ENCODE measurements around the gene ADTRP.

DNA sequence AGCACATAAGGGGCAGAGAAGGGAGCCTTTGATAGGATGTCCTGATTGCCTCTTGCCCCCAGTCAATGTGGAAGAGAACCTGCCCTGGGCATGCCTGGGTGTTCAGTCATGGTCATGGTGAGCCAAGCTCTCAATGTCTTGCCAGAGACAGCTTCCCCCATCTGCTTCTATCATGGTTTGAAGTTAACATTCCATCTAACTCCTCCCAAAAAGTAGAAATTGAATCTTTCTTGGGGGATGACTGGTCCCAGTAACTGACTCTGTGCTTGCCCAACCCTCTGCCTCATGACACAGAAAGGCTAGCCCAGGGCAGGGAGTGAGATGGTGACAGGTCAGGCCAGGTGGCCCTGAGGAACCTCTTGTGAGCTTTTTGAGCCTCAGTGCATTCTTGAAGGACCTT, 60.1 kb downstream of the ADTRP start:
- TF ChIP-seq, protein P1, sequence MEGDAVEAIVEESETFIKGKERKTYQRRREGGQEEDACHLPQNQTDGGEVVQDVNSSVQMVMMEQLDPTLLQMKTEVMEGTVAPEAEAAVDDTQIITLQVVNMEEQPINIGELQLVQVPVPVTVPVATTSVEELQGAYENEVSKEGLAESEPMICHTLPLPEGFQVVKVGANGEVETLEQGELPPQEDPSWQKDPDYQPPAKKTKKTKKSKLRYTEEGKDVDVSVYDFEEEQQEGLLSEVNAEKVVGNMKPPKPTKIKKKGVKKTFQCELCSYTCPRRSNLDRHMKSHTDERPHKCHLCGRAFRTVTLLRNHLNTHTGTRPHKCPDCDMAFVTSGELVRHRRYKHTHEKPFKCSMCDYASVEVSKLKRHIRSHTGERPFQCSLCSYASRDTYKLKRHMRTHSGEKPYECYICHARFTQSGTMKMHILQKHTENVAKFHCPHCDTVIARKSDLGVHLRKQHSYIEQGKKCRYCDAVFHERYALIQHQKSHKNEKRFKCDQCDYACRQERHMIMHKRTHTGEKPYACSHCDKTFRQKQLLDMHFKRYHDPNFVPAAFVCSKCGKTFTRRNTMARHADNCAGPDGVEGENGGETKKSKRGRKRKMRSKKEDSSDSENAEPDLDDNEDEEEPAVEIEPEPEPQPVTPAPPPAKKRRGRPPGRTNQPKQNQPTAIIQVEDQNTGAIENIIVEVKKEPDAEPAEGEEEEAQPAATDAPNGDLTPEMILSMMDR (IDR thresholded peaks at IDR 0.05 in 8 of 11, conservative IDR thresholded peaks at IDR 0.05 in 3 of 11): no peak
- TF ChIP-seq POLR2AphosphoS5 (IDR thresholded peaks at IDR 0.05): no peak
